Body of pancreas (tissue), 4 donors: ENCODE measurements around the gene CKS1B.

ENCODE experiments used
- CTCF ChIP-seq, 7 experiments: fragments of 450-650 bp in 4 of 7; fragments of 200-600 bp in 3 of 7; sonication (generic) in 3 of 7; IDR thresholded peaks; one replicate each; pipeline ENCODE4 v1.5.1; 2016 to 2019; ENCODE audit warnings: antibody characterized with exemption in 7 of 7
- POLR2A ChIP-seq, 3 donors: fragments of 450-650 bp; IDR thresholded peaks; one replicate each; pipeline ENCODE4 v1.6.1; 2016; ENCODE audit warnings: antibody characterized with exemption in 3 of 3, mild to moderate bottlenecking in 2 of 3

GRCh38 chr1:154974102-154974807, at the start of gene CKS1B:
- TF ChIP-seq CTCF (IDR thresholded peaks at IDR 0.05), result no peak
- TF ChIP-seq POLR2A (IDR thresholded peaks at IDR 0.05), result peak; percentile 65 to 90 (median 87)
